SJSA1 (cell line): ENCODE results near the gene SUSD4. TPM values are rescaled to one million over a fixed set of nuclear protein-coding genes. Genes with fewer than 3 reads are reported as not detected.

Experiments used
- DNase-seq, 2 experiments: peaks; one replicate each; pipeline ENCODE4 v3.0.0-alpha.2; 2015 to 2020; ENCODE audit warnings: low spot score in 2 of 2, low read depth in 1 of 2
- H3K27ac ChIP-seq: fragments of 250-450 bp; sonication (Bioruptor Pico); 2 replicates; pipeline ENCODE4 v1.5.1; 2020; ENCODE audit warnings: mild to moderate bottlenecking, moderate library complexity
- H3K27me3 ChIP-seq: fragments of 250-450 bp; sonication (Bioruptor Pico); replicated peaks from 2 replicates; pipeline ENCODE4 v1.5.1; 2020; ENCODE audit warnings: mild to moderate bottlenecking, moderate library complexity
- H3K36me3 ChIP-seq: fragments of 250-450 bp; sonication (Bioruptor Pico); 2 replicates; pipeline ENCODE4 v1.5.1; 2020; ENCODE audit warnings: mild to moderate bottlenecking
- H3K4me1 ChIP-seq: fragments of 250-450 bp; sonication (Bioruptor Pico); replicated peaks from 2 replicates; pipeline ENCODE4 v1.6.1; 2021; ENCODE audit warnings: mild to moderate bottlenecking
- H3K4me3 ChIP-seq: fragments of 250-450 bp; sonication (Bioruptor Pico); 2 replicates; pipeline ENCODE4 v1.5.1; 2020; ENCODE audit warnings: mild to moderate bottlenecking
- H3K9me3 ChIP-seq: fragments of 250-450 bp; sonication (Bioruptor Pico); replicated peaks from 2 replicates; pipeline ENCODE4 v1.5.1; 2020; ENCODE audit warnings: mild to moderate bottlenecking
- total RNA-seq: library from RNA; depleted of rRNA; stranded (reverse); fragments of >200 nt; shearing (Covaris generic); gene quantifications from 2 replicates; pipeline ENCODE4 v1.2.3, GENCODE V29; 2014

SUSD4 gene
- total RNA-seq, 1 experiment from 2014 or later, result 0.74 TPM

DNA sequence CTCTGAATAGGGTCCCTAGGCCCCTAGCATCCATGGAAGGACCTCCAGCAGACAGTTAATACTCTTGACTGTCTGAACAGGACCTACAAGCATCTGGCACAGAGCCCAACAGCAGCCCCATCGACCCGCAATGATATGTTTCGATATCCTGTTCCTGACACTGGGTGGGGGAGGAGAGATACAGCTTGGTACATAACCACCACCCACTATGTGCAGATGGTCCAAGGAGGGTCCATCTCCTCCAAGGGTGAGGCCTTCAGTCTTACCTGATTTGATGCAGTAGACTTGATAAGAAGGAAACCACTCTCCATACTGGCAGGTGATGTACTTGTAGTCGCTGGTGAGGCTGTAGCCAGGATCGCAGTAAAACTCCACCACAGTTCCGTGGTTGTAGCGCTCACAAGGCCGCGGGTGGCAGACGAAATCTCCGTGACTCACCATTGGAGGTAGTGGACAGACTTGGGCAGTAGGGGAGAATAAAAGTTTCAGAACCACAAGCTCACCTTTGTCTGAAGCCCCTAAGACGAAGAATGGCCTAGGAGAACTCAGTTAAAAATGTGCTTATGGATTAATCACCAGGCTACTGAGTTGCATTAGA is 134.9 kb downstream of the SUSD4 start:
- peak overlapping the region; percentile 98 for H3K27ac ChIP-seq
- H3K9me3 ChIP-seq, result no peaks in the 10 kb centered on the region
- H3K27me3 ChIP-seq, result no peaks in the 10 kb centered on the region
- peaks cover 61% of the 10 kb centered on the region for H3K4me1 ChIP-seq
- no peak overlapping the region for H3K4me3 ChIP-seq
- no peaks in the 10 kb centered on the region for H3K36me3 ChIP-seq
- DNase-seq, result peak in 1 of 2 experiments; percentile 33

DNA sequence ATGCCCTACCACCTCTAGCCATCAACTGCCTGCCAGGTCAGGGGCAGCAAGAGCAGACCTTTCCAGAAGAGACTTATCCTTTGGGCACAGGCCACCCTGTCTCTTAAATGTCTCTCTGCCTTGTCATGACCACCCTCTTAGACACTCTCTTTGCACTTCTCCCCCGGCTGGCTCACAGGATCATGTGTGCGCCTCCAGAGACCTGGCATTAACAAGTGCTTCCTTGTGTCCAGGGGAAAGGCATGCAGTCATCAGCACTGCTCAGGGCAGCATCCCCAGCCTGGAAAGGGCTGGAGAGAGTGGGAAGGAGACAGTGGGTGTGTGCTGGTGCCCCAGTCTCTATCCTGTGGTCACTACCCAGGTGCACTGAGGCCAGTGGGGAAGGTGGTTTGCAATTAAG is 135.8 kb downstream of the SUSD4 start:
- Histone ChIP-seq H3K27ac (no peak overlapping the region), H3K4me3 (no peak overlapping the region), H3K4me1 (peaks cover 52% of the 10 kb centered on the region), H3K9me3 (no peaks in the 10 kb centered on the region), H3K27me3 (no peaks in the 10 kb centered on the region), H3K36me3 (no peaks in the 10 kb centered on the region)
- DNase-seq, result peak in 1 of 2 experiments; percentile 28

DNA sequence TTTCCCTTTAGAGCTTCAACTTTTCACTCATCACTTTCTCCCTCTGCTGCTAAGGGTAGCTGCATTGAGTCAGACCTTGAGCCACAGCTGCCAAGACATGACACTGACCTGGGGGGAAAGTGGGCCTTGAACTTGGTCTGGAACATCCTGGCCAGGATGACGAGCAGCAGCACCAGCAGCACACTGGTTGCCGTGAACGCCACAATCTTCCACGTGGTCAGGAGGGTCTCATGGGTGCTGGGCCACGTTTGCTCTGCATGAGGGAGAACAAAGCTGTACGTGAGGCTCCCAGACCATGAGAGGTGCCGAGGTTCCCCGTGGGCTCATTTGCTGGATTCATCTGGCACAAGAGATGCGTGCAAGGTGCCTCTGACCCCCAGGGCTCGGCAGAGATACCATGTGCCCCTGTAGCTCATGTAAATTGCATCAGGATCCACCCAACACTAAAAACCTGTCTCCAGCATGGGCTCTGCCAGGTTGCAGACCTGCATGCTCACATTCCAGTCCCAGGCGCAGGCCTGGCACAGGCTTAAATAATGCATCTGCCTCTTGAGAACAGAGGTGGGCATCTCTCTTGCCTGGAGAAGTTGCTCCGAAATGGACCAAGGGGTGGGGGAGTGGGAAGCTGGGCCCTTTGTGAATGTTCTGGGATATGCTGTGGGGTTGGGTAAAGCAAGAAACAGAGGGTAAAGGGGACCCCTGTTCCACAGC is 136.3 kb downstream of the SUSD4 start:
- Histone ChIP-seq H3K9me3 (no peaks in the 10 kb centered on the region), H3K4me3 (no peak overlapping the region), H3K4me1 (peaks cover 47% of the 10 kb centered on the region), H3K36me3 (no peaks in the 10 kb centered on the region), H3K27ac (no peak overlapping the region), H3K27me3 (no peaks in the 10 kb centered on the region)
- DNase-seq, result peak in 1 of 2 experiments; percentile 28

DNA sequence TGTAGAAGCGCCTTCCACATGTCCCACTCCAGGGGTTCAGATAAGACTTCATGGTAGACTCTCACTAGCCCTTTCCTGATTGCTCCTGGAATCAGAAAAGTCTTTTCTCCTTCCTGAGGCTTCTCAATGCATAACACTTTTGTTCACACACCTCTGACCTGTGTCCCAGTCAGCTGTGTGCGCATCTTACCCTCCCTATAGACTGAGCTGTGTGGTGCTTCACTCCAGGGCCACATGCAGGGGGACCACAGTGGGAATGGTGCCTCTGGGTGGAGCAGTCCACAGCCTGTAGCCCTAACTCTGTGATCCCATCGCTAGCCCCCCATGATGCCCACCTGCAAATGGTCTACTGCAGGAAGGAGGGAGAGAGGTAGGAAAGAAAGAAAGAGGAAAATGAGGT is 136.9 kb downstream of the SUSD4 start:
- H3K27ac ChIP-seq, result no peak overlapping the region
- no peaks in the 10 kb centered on the region for H3K27me3 ChIP-seq
- no peaks in the 10 kb centered on the region for H3K9me3 ChIP-seq
- H3K4me1 ChIP-seq, result peaks cover 41% of the 10 kb centered on the region
- H3K4me3 ChIP-seq, result no peak overlapping the region
- no peaks in the 10 kb centered on the region for H3K36me3 ChIP-seq
- DNase-seq, result peak in 1 of 2 experiments; percentile 18

DNA sequence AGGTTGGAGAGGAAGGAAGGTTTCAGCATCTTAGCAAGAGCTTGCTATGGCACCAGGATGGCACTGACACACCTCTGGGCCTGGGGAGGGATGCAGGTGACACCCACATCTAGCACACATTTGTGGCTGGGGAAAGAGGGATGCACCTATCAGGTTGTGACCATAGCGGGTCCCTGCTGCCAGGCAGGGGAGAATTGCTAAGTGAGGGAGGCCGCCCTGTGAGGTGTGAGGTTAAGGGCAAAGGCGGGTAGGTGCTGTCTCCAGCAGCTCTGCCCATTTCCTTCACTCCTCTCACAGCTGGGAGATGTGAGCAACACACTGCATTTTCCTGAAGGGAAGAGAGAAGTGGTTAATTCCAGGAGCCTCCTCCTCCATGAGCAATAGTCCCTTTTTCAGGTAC is 137.7 kb downstream of the SUSD4 start:
- H3K4me1 ChIP-seq, result peaks cover 33% of the 10 kb centered on the region
- H3K36me3 ChIP-seq, result no peaks in the 10 kb centered on the region
- H3K9me3 ChIP-seq, result no peaks in the 10 kb centered on the region
- peak in 1 of 2 experiments; percentile 21 for DNase-seq
- H3K27me3 ChIP-seq, result no peaks in the 10 kb centered on the region
- H3K4me3 ChIP-seq, result no peak overlapping the region
- no peak overlapping the region for H3K27ac ChIP-seq

DNA sequence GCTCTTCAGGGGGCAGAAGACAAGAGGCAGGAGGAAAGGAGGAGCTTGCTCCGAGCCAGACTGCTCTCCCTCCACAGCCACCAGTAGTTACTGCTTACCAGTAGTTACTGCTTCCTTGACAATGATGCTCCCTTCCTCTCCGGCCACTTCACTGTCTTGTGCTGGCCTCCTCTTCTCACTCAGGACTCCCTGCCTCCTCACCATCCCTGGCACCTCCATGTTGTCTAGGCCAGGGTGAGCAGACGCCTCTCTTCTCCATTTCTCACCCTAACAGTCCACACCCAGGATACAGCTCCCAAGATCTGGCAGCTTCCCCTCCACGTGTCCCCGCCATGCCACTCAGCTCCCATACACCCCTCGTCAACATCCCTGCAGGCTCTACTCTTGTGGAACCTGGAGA is 138.5 kb downstream of the SUSD4 start:
- peak in 1 of 2 experiments; percentile 22 for DNase-seq
- Histone ChIP-seq H3K4me1 (peaks cover 25% of the 10 kb centered on the region), H3K9me3 (no peaks in the 10 kb centered on the region), H3K36me3 (no peaks in the 10 kb centered on the region), H3K27ac (no peak overlapping the region), H3K27me3 (no peaks in the 10 kb centered on the region), H3K4me3 (no peak overlapping the region)

DNA sequence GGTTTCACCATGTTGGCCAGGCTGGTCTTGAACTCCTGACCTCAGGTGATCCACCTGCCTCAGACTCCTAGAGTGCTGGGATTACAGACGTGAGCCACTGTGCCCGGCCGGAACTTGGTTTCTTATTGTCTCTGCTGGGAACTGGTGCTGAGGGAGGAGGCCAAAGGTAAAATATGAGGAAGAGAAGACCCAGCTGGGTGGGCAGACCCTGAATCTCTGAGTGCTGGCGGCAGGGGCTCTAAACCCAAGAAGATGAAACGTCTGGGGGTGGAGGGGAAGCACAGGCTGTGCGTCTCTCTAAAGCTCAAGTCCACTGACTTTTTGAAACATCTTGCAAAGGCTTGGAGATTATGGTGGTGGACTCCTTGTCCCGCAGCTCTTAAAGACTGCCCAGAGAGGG is 138.9 kb downstream of the SUSD4 start:
- Histone ChIP-seq H3K4me1 (peaks cover 21% of the 10 kb centered on the region), H3K27me3 (no peaks in the 10 kb centered on the region), H3K9me3 (no peaks in the 10 kb centered on the region), H3K27ac (no peak overlapping the region), H3K36me3 (no peaks in the 10 kb centered on the region), H3K4me3 (no peak overlapping the region)
- DNase-seq, result peak in 1 of 2 experiments; percentile 22

DNA sequence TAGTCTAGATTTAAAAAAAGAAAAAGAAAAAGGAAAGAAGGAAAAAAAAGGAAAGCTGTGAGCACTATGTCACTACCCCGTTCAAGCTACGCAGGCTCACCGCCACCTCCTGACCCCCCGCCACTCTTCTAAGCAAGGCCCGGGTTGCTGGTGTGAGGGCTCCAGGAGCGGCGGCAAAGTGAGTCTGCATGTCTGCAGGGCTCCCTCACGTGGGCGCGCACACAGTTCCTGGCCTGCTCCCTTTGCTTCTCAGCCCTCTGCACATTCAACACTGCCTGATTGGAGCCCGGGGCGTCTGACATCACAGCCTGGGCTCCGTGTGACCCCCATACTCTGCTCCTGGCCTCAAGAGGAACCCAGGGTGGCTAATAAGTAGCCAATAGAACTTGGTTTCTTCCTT is 139.5 kb downstream of the SUSD4 start:
- DNase-seq, result peak in 1 of 2 experiments; percentile 32
- no peaks in the 10 kb centered on the region; the same call in 1 of the 2 replicates for H3K9me3 ChIP-seq
- no peak overlapping the region for H3K27ac ChIP-seq
- peaks cover 15% of the 10 kb centered on the region for H3K4me1 ChIP-seq
- no peaks in the 10 kb centered on the region for H3K27me3 ChIP-seq
- H3K36me3 ChIP-seq, result no peaks in the 10 kb centered on the region
- no peak overlapping the region for H3K4me3 ChIP-seq

DNA sequence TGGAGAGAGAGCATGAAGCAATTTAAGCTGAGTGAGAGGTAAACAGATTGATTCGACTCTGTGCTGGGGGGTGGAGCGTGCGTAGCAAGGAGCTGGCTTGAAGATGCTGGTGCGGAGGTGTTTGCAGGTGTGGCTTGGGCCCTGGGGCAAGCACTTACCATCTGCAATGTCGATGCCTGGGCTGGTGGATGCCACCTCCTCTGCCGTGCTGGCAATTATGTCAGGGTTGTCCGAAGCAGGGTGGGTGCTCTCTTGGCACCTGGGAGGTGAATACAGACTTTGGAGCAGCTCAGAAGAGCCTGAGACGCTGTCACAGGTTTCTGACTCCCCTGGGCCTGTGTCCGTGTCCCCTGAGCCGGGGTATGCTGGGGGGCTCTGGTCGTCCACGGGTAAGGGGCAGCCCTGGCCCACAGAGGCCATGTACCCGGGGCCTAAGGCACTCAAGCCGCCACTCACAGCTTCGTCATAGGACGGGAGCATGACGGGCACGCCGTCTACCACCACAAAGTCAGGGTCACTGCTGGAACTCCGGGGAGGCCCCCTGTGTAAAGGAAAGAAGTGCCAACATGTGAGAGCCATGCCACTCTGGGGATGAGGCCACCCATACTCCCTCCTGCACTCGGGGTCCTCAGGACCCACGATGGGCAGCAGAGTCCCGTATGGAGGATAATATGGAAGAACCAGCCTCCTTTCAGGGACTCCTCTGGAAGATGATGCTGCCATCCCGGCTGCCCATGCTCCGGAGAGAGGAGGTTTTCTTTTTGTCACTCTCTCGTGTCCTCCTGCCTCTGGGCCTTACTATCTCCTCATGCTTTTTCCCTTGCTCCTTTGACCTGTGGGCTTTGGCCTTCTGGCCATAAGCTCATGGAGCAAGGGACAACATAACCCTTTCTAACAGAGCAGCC is 140.6 kb downstream of the SUSD4 start:
- DNase-seq, result peak in 1 of 2 experiments; percentile 32
- no peaks in the 10 kb centered on the region for H3K27me3 ChIP-seq
- no peaks in the 10 kb centered on the region; the same call in 1 of the 2 replicates for H3K9me3 ChIP-seq
- H3K4me3 ChIP-seq, result no peak overlapping the region
- H3K4me1 ChIP-seq, result peaks cover 4% of the 10 kb centered on the region
- H3K36me3 ChIP-seq, result no peaks in the 10 kb centered on the region
- H3K27ac ChIP-seq, result no peak overlapping the region

DNA sequence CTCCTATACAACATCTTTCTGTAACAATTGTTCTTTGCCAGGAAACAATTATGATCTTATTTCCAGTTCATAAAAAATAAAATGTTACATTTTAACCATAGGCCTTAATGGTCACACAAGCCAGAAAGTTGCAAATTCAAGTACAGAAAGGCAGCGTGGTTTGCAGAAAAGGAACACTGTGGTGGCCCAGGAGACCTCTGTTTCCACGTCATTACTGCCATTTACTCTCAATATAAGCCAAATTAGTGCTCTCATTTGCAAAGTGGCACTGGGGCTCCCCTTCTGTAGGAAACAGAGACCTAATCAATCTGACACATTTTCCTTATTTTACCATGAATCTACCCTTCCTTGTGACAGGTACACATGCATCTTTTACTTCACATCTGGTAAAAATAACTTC is 141.6 kb downstream of the SUSD4 start:
- no peaks in the 10 kb centered on the region for H3K27me3 ChIP-seq
- H3K4me3 ChIP-seq, result no peak overlapping the region
- H3K4me1 ChIP-seq, result no peaks in the 10 kb centered on the region
- peak in 1 of 2 experiments; percentile 9 for DNase-seq
- no peaks in the 10 kb centered on the region; the same call in 1 of the 2 replicates for H3K9me3 ChIP-seq
- H3K27ac ChIP-seq, result no peak overlapping the region
- no peaks in the 10 kb centered on the region for H3K36me3 ChIP-seq

DNA sequence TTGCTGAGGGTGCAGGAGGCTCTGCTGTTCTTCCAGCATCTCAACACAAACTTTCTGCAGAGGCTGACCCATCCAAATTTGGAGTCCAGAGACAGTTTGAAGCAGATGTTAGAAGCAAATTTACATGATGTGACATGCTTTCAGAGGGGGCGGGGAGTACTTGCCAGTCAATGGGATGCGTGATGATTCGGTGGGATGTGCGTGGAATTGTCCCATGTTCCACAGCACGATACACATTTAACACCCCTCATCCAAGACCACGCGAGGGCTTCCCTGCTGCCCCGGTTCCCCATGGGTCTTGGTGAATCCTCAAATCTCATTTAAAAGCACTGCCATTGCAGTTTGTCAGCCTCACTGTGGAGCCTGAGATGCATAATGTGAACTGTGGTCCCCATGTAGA is 142.3 kb downstream of the SUSD4 start:
- H3K36me3 ChIP-seq, result no peaks in the 10 kb centered on the region
- peak in 1 of 2 experiments; percentile 12 for DNase-seq
- no peaks in the 10 kb centered on the region; the same call in 1 of the 2 replicates for H3K9me3 ChIP-seq
- no peak overlapping the region for H3K4me3 ChIP-seq
- no peaks in the 10 kb centered on the region for H3K27me3 ChIP-seq
- no peaks in the 10 kb centered on the region for H3K4me1 ChIP-seq
- H3K27ac ChIP-seq, result no peak overlapping the region

DNA sequence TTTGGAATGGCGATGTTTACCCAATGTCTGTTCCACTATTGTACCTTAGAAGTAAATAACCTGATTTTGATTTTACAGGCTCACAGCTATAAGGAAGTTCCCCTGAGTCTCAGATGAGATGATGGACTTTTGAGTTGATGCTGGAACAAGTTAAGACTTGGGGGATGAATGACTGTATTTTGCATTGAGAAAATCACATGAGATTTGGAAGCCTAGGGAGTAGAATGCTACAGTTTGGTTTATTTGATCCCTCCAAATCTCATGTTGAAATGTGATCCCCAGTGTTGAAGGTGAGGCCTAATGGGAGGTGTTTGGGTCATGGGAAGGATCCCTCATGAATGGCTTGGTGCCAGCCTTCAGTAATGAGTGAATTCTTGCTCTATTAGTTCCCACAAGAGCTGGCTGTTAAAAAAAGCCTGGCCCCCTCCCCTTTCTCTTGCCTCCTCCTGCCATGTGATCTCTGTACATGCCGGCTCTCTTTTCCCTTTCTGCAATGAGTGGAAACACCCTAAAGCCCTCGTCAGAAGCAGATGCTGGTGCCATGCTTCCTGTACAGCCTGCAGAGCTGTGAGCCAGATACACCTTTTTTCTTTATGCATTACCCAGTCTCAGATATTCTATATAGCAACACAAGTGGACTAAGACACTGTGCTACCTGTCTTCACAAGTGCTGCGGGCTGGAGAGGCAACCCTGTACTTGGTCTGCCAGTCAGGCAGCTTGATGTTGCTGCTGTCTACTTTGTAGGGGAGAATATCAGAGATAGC is 143.9 kb downstream of the SUSD4 start:
- Histone ChIP-seq H3K4me1 (no peaks in the 10 kb centered on the region), H3K27me3 (no peaks in the 10 kb centered on the region), H3K4me3 (no peak overlapping the region), H3K27ac (no peak overlapping the region), H3K36me3 (no peaks in the 10 kb centered on the region), H3K9me3 (no peaks in the 10 kb centered on the region; the same call in 1 of the 2 replicates)
- peak in 1 of 2 experiments; percentile 20 for DNase-seq

DNA sequence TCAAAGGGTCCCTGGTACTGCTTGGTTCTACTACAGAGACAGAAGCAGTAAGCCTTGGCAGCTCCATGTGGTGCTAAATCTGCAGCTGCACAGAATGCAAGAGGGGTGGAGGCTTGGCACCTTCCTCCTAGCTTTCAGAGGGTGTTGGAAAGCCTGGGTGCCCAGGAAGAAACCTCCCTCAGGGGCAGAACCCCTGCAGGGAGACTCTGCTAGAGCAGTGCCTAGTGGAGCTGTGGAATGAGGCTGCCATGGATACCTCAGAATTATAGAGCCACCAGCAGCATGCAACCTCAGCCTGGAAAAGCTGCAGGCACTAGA is 144.7 kb downstream of the SUSD4 start:
- no peaks in the 10 kb centered on the region for H3K27me3 ChIP-seq
- no peaks in the 10 kb centered on the region for H3K36me3 ChIP-seq
- H3K4me1 ChIP-seq, result no peaks in the 10 kb centered on the region
- peak in 1 of 2 experiments; percentile 29 for DNase-seq
- no peaks in the 10 kb centered on the region; the same call in 1 of the 2 replicates for H3K9me3 ChIP-seq
- no peak overlapping the region for H3K27ac ChIP-seq
- no peak overlapping the region for H3K4me3 ChIP-seq
